Measurements from ENCODE around the gene CDKL5.
"Not testable (repeated sequence)": the region's sequence is repeated elsewhere in the genome, so short reads cannot be mapped to it uniquely, and the experiment has no call there.

Gene CDKL5

GRCh38 chrX:18425199-18426003 lies at the start of gene CDKL5:
CDKL5 (plus strand) TSS chrX:18425608; CDS start chrX:18507097, 81,489 bp downstream.
- DNase-seq (ENCODE audit: low spot score) = peak; percentile 86

- no peak for DNase-seq (ENCODE audit: low spot score)
These were observed 47.6 kb upstream of the CDKL5 start for GRCh38 chrX:18377796-18378195.

GRCh38 chrX:18389966-18390365 lies 35.4 kb upstream of the CDKL5 start:
- no peak for DNase-seq (ENCODE audit: low spot score)

DNA sequence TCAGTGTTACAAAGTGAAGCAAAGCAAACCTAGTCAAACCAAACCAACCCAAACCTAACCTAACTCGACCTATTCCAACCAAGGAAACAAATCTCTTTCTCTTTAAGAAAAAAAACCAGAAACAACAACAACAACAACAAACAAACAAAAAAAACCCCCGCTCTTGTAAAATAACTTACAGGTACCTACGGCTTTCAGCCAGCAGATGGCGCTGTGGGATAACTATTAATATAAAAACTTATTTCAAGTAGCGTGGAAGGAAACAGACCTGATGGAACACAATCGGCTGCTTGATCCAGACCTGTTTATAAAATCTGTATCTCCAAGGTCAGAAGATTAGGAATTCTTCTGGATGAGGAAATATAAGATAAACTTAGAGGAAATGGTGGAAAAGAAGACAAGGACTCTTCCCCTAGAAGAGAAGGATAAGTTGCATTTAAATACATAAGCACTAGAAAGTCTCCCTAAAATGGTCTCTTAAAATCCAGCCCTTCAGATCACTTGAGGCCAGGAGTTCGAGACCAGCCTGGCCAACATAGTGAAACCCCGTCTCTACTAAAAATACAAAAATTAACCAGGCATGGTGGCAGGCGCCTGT lies 34.4 kb upstream of the CDKL5 start:
- peak; percentile 42 for DNase-seq (ENCODE audit: low spot score)

GRCh38 chrX:18394477-18394876 lies 30.9 kb upstream of the CDKL5 start:
- no peak for DNase-seq (ENCODE audit: low spot score)

DNA sequence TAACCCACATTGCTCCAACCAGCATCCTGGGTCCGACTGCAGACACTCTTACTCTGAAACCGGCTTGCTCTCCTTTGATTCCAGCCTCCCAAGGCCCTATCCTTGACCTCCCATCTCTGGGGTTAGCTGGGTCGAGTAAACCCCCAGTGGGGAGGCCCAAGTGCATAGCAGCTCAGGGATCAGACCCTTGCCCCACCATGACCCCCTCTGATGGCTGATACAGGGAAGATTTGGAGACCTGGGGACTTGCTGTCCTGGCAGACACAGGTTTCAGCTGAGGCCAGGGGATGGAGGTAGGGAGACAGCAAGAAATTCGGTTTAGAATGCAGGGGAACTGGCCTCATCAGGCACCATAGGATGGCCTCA lies 23.6 kb upstream of the CDKL5 start:
- no peak for DNase-seq (ENCODE audit: low spot score)

- no peak for DNase-seq (ENCODE audit: low spot score)
These were observed 18.7 kb upstream of the CDKL5 start for GRCh38 chrX:18406531-18407266.

GRCh38 chrX:18410038-18410437 lies 15.4 kb upstream of the CDKL5 start:
- peak; percentile 16 for DNase-seq (ENCODE audit: low spot score)

DNA sequence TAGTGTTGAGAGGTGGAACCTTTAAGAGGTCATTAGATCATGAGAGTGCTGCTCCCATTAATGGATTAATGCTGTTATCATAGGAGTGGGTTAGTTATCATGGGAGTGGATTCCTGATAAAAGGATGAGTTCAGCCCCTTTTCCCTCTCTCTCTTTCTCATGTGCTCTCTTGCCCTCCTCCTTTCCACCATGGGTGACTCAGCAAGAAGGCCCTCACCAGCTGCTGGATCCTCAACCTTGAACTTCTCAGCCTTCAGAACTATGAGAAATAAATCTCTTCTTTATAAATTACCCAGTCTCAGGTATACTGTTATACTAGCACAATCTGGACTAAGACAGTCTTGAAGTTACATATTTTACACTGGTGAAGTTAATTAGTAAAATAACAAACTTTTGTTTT lies 10.0 kb upstream of the CDKL5 start:
- DNase-seq (ENCODE audit: low spot score) = peak; percentile 31

DNA sequence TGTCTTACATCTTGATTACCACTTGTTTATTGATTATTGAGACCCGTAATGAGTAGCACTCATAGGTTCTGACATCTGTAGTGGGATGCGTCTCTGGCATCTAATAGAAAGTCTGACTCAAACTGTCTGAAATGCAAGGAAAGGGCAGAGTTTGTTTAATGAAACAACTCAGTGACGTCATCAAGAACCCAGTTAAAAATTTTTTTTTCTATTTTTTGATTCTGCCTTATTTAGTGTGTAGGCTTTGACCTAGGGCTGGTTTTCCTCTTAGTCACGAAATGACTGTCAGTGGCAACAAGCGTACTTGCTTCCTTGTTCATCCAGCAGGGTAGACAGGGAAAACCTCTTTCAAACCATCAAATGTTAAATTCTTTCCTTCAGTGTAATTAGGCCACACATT lies 3.1 kb upstream of the CDKL5 start:
- peak; percentile 66 for DNase-seq (ENCODE audit: low spot score)

DNA sequence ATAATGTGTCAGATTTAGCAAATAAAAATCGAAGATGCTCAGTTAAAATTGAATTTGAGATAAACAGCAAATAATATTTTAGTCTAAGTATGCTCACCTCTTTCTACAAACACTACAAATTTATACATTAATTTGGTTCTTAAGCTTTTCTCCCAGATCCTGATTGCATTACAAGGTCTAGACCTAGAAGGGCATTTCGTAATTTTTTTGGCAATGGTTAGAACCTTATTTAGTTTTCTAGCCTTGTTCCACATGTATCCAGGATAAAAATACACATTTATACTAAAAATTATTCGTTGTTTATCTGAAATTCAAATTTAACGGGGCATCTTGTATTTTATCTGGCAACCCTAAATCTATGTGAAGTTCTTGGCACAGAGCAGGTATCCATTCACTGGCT lies 2.5 kb upstream of the CDKL5 start:
- DNase-seq (ENCODE audit: low spot score) = no peak

GRCh38 chrX:18424482-18425198 lies 768 bp upstream of the CDKL5 start:
- peak; percentile 18 for DNase-seq (ENCODE audit: low spot score)

GRCh38 chrX:18426004-18426320 lies 554 bp downstream of the CDKL5 start:
- DNase-seq (ENCODE audit: low spot score) = no peak

DNA sequence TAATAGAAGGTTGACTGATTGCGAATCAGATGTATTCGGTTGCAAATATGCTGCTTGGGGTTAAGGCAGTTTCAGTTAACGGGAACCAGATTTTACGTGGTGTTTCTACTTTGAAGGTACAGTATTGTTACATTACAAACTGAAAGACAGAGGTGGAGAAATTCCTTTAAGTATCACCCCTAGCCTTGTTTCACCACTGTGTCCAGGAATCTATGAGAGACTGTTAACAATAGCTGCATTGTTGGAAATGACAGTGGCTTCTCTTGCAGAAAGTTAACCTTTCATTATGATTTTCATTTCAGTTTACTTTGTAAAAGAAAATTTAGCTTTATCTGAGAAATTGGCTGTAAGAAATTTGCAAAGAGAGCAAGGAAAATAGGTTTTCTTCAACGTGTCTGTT lies 2.6 kb downstream of the CDKL5 start:
- DNase-seq (ENCODE audit: low spot score) = no peak

GRCh38 chrX:18433288-18433687 lies 7.9 kb downstream of the CDKL5 start:
- not testable (repeated sequence) for DNase-seq (ENCODE audit: low spot score)

DNA sequence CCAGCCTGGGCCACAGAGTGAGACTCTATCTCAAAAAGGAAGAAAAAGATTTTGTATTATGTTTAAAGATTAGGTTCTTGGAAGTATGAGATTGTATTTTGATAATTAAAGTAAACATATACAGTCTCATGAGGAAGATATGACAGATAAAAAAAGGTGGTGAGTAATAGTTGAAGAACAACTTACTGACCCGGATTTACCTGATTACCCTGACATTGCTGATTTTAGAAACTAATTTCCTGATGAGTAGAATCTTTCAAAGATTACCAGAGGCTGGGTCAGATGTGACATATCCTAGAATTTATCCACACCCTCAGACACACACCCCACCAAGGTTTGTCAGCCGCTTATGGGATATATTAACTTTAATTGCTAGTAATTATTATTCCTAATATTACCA lies 9.5 kb downstream of the CDKL5 start:
- DNase-seq (ENCODE audit: low spot score) = no peak

GRCh38 chrX:18436017-18436416 lies 10.6 kb downstream of the CDKL5 start:
- DNase-seq (ENCODE audit: low spot score) = no peak

- DNase-seq (ENCODE audit: low spot score) = no peak
These were observed 15.4 kb downstream of the CDKL5 start for GRCh38 chrX:18440835-18441234.

DNA sequence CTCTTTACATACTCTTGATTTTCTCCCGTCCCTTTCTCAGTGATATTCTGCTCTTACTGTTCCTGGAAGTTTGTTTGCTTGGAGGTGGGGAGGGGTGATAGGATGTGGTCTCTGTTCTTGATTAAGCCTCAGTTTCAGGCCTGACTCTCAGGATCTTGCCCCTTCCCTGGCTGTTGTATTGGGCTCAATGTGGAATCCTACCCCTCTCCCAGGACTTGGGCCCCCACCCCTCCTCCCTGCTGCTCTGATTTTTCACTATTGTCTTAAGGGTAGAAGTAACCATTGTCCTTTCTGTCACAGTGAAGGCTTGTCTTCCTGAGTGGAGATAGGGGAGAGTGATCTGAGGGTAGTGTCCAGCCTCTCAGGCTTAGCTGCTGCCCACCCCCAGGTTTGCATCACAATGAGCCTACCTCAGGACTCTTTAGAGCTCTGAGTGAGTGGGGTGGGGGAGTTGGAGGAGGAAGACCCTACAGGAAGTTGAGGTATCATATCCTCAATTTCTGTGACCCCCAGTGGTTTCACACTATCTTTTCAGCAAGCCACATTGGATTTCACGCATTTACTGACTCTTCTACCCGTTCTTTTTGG lies 16.5 kb downstream of the CDKL5 start:
- DNase-seq (ENCODE audit: low spot score) = no peak

DNA sequence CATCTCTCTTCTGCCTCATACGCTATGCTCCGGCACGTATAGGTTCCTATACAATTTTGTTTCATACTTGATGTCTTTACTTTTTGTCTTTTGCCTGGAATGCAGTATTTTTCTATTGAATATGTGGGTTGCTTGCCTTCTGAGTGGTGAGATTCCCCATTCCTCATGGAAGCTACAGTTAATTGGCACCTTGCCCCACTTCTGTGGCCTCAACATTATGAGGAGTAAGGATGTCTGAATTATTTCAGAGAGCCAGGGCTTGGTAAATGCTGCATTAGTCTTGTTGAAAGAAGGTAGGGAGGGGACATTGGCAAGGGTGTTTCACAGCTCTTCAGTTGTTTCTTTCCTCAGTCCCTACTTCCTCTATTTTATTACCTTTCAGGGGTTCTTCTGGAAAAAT lies 23.0 kb downstream of the CDKL5 start:
- DNase-seq (ENCODE audit: low spot score) = no peak

DNA sequence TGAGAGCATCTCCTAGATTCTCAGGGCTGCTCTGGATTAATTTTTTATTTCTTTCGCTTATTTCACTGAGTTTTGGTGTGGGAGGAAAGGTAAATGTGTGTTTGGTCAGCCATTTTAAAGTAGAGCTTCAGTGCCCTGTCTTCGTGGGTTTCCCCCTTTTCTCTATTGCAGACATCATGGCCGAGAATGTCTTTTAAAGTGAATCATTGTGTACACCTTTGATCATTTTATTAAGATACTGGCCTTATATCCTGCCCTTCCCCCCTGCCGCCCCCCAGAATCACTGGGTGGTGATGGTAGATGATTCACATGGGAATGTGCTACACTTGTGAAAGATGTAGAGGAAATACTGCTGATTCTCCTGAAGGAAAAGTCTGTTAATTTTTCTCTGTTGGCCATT lies 23.8 kb downstream of the CDKL5 start:
- no peak for DNase-seq (ENCODE audit: low spot score)

- no peak for DNase-seq (ENCODE audit: low spot score)
These were observed 30.0 kb downstream of the CDKL5 start for GRCh38 chrX:18455384-18455783.
